ENCODE results near the gene NEGR1.

Gene NEGR1

GRCh38 chr1:71417421-71417820, 864.9 kb downstream of the NEGR1 start:
- TF ChIP-seq CTCF (conservative IDR thresholded peaks at IDR 0.05; ENCODE audit: low read depth, low read length): no peak
- H3K4me3 ChIP-seq (ENCODE audit: low read depth, low read length): no peak overlapping the region
- no peak for DNase-seq (ENCODE audit: low read depth)

GRCh38 chr1:71414179-71414578, 868.2 kb downstream of the NEGR1 start:
- no peak for DNase-seq (ENCODE audit: low read depth)
- H3K4me3 ChIP-seq (ENCODE audit: low read depth, low read length): no peak overlapping the region
- TF ChIP-seq CTCF (conservative IDR thresholded peaks at IDR 0.05; ENCODE audit: low read depth, low read length): no peak

GRCh38 chr1:71413441-71414175, 868.7 kb downstream of the NEGR1 start:
- no peak for TF ChIP-seq CTCF (conservative IDR thresholded peaks at IDR 0.05; ENCODE audit: low read depth, low read length)
- DNase-seq (ENCODE audit: low read depth): no peak
- H3K4me3 ChIP-seq (ENCODE audit: low read depth, low read length): no peak overlapping the region

DNA sequence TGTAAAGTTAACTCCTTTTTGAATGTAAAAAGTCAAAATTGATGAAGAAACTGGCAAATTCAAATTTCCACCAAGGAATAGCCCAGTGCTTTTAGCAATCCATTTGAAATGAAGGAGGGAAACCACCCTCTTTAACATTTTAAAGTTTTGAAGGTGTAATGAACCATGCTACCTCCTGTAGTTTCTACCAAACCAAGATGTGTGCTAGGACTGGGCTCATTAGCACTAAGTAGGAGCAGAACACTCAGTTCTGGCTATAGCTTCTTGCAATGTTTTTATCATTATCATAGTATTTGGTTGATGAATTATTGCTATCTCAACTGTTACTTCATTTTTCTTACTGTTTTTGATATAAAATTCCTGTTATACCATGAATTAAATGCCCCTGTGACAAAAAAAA, 882.3 kb downstream of the NEGR1 start:
- no peak for DNase-seq (ENCODE audit: low read depth)
- H3K4me3 ChIP-seq (ENCODE audit: low read depth, low read length): no peak overlapping the region
- no peak for TF ChIP-seq CTCF (conservative IDR thresholded peaks at IDR 0.05; ENCODE audit: low read depth, low read length)

DNA sequence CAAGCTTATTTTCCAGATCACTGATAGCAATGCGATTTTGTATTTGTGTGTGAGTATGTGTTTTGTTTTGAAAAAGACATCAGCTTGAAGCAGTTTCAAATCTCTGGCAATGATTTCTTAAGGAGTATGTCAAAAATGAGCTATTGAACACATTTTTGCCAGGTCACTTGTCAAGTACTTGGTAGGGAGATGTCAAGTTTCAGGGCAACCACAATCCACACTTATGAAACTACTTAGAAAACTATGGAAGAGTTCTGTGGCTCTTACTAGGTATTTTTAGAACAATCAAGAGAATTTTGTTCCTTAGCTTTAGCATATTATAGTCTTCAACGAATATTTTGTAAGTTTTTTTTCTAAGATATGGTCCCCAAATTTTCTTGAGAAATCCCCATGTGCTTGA, 882.7 kb downstream of the NEGR1 start:
- no peak for TF ChIP-seq CTCF (conservative IDR thresholded peaks at IDR 0.05; ENCODE audit: low read depth, low read length)
- no peak overlapping the region for H3K4me3 ChIP-seq (ENCODE audit: low read depth, low read length)
- no peak for DNase-seq (ENCODE audit: low read depth)

GRCh38 chr1:71393301-71393700, 889.0 kb downstream of the NEGR1 start:
- no peak for DNase-seq (ENCODE audit: low read depth)
- no peak overlapping the region for H3K4me3 ChIP-seq (ENCODE audit: low read depth, low read length)
- TF ChIP-seq CTCF (conservative IDR thresholded peaks at IDR 0.05; ENCODE audit: low read depth, low read length): no peak

- no peak overlapping the region for H3K4me3 ChIP-seq (ENCODE audit: low read depth, low read length)
- DNase-seq (ENCODE audit: low read depth): no peak
- TF ChIP-seq CTCF (conservative IDR thresholded peaks at IDR 0.05; ENCODE audit: low read depth, low read length): no peak
Measured at GRCh38 chr1:71390518-71390917, 891.8 kb downstream of the NEGR1 start.

Data from choroid plexus epithelial cell (primary cell).